Stimulated activated CD4-positive, alpha-beta T cell treated with anti-CD3 and anti-CD28 coated beads, Interleukin-4, amount 100 ng/mL, for 4 hours (primary cell): ENCODE data around the gene PLA2G12B.
"Not testable (repeated sequence)": the region's sequence is repeated elsewhere in the genome, so short reads cannot be mapped to it uniquely, and the experiment has no call there.

Experiments
- DNase-seq, 2 experiments: peaks; one replicate each; pipeline ENCODE4 v3.0.0-alpha.2; 2020

PLA2G12B gene

GRCh38 chr10:72932259-72933015 lies 22.2 kb downstream of the PLA2G12B start:
- no peak for DNase-seq

DNA sequence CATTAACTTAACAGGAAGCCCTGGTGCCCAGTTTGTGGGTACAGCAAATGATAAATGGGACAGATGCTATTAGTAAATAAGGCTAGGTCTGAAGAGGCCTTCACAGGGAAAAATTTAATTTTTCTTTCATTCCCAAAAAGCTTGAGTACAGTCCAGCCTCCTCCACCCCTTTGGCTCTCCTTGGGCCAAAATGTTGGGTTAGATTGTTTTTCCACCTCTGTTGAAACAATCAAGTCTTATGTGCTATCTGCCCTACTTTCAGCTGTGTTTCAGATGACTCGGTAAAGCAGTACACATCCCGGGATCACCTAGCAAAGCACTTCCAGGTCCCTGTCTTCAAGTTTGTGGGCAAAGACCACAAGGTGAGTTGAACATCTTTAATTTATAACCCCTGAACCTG lies 24.3 kb downstream of the PLA2G12B start:
- no peak for DNase-seq

- DNase-seq = no peak
These were observed 25.8 kb downstream of the PLA2G12B start for GRCh38 chr10:72928798-72929197.

- no peak for DNase-seq
These were observed 27.1 kb downstream of the PLA2G12B start for GRCh38 chr10:72927485-72927884.

GRCh38 chr10:72925951-72926465 lies 28.6 kb downstream of the PLA2G12B start:
- DNase-seq = no peak

DNA sequence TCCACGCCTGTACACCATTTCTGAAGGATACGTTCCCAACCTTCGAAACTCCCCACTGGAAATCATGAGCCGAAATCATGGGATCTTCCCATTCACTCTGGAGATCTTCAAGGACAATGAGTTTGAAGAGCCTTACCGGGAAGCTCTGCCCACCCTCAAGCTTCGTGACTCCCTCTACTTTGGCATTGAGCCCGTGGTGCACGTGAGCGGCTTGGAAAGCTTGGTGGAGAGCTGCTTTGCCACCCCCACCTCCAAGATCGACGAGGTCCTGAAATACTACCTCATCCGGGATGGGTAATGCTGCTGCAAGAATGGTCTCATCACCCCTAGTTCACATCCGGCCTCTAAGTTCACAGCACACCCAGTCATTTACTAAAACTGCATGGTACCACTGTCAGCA lies 30.3 kb downstream of the PLA2G12B start:
- DNase-seq = no peak

GRCh38 chr10:72921147-72921683 lies 33.4 kb downstream of the PLA2G12B start:
- DNase-seq = not testable (repeated sequence)

- DNase-seq = no peak
These were observed 36.3 kb downstream of the PLA2G12B start for GRCh38 chr10:72918352-72918751.

- not testable (repeated sequence) for DNase-seq
These were observed 36.7 kb downstream of the PLA2G12B start for GRCh38 chr10:72917803-72918332.

- not testable (repeated sequence) for DNase-seq
These were observed 37.4 kb downstream of the PLA2G12B start for GRCh38 chr10:72917201-72917600.

DNA sequence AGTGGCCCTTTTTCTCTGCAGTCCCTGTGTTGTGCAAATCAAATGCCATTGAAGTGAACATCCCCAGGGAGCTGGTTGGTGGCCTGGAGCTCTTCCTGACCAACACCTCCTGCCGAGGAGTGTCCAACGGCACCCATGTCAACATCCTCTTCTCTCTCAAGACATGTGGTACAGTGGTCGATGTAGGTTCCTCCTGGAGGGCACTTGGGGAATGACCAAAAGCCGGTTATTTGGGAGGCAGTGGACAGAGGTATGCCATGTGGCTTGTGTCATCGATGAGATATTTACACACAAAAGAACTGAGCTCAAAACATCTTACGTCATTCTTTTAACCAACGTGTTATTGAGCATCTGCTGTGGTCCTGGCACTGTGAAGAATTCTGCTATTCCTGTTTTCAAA lies 41.3 kb downstream of the PLA2G12B start:
- DNase-seq = no peak

GRCh38 chr10:72912736-72913135 lies 41.9 kb downstream of the PLA2G12B start:
- DNase-seq = no peak

- DNase-seq = no peak
These were observed 42.8 kb downstream of the PLA2G12B start for GRCh38 chr10:72911758-72912157.

- no peak for DNase-seq
These were observed 43.9 kb downstream of the PLA2G12B start for GRCh38 chr10:72910705-72911104.

DNA sequence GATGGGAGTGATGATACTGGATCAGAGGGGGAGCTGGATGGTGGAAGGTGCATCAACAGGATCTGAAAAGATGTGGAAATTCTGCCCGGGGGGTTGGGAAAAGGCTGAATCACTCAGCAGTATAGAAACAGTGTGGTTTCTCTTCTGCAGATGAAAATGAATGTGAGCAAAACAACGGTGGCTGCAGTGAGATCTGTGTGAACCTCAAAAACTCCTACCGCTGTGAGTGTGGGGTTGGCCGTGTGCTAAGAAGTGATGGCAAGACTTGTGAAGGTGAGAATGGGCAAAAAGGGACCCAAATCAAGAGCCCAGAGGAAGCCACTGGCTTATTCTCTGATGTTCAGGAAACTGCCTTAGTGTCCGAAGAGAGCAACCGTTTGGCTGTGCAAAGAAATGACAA lies 48.2 kb downstream of the PLA2G12B start:
- no peak for DNase-seq

GRCh38 chr10:72904806-72905205 lies 49.8 kb downstream of the PLA2G12B start:
- no peak for DNase-seq

DNA sequence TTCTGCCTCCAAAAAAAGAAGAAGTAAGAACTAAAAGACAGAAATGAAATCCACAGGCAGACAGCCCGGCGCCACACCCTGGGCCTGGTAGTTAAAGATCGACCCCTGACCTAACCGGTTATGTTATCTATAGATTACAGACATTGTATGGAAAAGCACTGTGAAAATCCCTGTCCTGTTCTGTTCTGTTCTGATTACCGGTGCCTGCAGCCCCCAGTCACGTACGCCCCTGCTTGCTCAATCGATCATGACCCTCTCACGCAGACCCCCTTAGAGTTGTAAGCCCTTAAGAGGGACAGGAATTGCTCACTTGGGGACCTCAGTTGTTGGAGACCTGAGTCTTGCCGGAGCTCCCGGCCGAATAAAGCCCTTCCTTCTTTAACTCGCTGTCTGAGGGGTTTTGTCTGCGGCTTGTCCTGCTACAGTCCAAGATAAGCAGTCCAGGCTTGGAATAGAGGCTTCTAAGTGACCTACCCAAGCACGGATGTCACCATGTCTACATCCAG lies 50.6 kb downstream of the PLA2G12B start:
- DNase-seq = not testable (repeated sequence)

GRCh38 chr10:72899545-72899944 lies 55.1 kb downstream of the PLA2G12B start:
- no peak for DNase-seq

DNA sequence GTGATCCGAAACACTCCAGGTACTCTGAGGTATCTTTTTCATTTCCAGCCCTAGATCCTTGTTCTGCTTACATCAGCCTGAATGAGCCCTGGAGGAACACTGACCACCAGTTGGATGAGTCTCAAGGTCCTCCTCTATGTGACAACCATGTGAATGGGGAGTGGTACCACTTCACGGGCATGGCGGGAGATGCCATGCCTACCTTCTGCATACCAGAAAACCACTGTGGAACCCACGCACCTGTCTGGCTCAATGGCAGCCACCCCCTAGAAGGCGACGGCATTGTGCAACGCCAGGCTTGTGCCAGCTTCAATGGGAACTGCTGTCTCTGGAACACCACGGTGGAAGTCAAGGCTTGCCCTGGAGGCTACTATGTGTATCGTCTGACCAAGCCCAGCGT lies 56.0 kb downstream of the PLA2G12B start:
- DNase-seq = no peak

DNA sequence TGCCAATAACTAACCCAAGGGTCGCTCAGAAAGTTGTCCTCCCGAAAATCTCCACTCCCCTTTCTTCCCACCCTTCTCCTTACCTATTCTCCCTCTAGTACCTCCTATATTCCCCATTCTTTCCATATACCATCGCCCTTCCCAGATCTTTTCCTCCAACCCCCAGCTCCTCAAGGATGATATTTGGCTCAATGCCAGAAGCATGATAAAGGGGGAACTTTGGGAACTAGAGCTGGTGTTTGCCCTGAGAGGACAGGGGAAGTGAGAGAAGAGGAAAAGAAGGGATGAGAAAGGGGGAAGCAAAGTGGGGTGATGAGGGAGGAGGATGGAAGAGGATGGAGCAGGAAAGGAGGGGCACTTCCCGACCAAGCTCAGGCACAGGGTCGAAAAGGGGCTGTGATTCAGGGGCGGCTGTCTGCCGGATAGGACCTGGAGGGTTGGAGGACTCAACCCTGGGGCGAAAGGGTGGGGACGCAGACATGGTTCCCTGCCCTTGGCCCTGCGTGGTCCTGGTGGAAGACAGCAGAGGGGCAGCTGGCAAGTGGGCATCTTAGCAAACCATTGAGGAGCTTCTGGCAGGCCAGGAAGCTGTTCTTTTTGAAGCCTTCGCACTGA lies 59.3 kb downstream of the PLA2G12B start:
- no peak for DNase-seq

DNA sequence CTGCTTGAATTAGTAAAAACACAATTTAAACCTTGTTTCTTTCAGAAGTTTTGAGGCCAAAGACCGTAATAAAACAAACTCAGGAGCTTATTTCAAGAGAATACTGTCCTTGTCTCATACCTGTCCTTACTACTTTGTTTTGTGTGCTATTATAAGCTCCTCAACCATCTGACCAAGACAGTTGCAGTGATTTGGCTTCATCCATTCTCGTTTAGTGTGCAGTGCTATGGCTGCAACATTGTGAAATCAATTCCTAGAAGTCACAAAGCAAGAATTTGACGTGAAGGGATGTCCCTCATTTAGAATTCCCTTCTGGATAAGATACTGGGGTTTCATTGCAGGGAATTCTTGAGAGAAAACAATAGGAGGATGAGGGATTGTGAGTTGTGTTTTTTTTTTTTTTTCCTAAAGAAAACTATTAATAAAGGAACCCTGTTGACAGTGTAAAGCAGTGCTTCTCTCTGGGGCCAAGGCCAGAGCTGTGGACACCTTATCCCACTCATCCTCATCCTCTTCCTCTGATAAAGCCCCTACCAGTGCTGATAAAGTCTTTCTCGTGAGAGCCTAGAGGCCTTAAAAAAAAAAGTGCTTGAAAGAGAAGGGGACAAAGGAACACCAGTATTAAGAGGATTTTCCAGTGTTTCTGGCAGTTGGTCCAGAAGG lies 61.3 kb downstream of the PLA2G12B start, which contains the start of gene OIT3:
Gene OIT3 (plus strand): TSS at position 604 of the 663 bp plus-strand sequence. CDS start 60 bp downstream, outside the sequence.
- DNase-seq = no peak

- DNase-seq = no peak
These were observed 64.5 kb downstream of the PLA2G12B start for GRCh38 chr10:72890086-72890485.

DNA sequence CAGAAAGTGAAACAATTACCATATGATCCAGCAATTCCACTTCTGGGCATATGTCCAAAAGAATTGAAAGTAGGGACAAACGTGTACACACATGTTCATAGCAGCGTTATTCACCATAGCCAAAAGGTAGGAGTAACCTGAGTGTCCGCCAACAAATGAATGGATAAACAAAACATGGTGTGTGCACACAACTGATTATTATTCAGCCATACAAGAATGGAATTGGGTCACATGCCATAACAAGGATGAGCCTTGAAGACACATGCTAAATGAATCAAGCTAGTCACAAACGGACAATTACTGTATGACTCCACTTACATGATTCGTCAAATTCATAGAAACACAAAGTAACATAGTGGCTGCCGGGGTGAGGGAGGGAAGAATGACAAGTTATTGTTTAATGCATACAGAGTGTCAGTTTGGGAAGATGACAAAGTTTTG lies 65.2 kb downstream of the PLA2G12B start:
- no peak for DNase-seq
